Upper lobe of right lung (tissue), 1 donor: ENCODE measurements around the gene CAPZB. TPM values are rescaled to one million over a fixed set of nuclear protein-coding genes. Genes with fewer than 3 reads are reported as not detected.

Experiments used
- ATAC-seq: fragments of 200-7000 bp; cut with Tn5 transposase; one replicate; pipeline ENCODE4 v1.9.1; 2020; ENCODE audit warnings: mild to moderate bottlenecking, moderate library complexity
- DNase-seq: peaks from one replicate; pipeline ENCODE4 v3.0.0-alpha.2; 2020
- H3K27ac ChIP-seq: fragments of 200-600 bp; one replicate; pipeline ENCODE4 v1.8.0; 2022
- H3K27me3 ChIP-seq: fragments of 200-600 bp; one replicate; pipeline ENCODE4 v1.8.0; 2022; ENCODE audit warnings: mild to moderate bottlenecking
- H3K36me3 ChIP-seq: fragments of 200-600 bp; one replicate; pipeline ENCODE4 v1.8.0; 2022
- H3K4me1 ChIP-seq: fragments of 200-600 bp; one replicate; pipeline ENCODE4 v1.8.0; 2022
- H3K4me3 ChIP-seq: fragments of 200-600 bp; one replicate; pipeline ENCODE4 v1.8.0; 2022; ENCODE audit warnings: mild to moderate bottlenecking
- H3K9me3 ChIP-seq: fragments of 200-600 bp; one replicate; pipeline ENCODE4 v1.8.0; 2022
- intact Hi-C: fragments of 100-400 bp; cut with DNase I; formaldehyde crosslinking; loops from one replicate; pipeline ENCODE4 v1.11.0; 2022
- total RNA-seq: library from RNA; stranded (reverse); fragmentation: NEBNext Ultra II Directional; extraction: Animal tissue kit (Norgen Biotek cat#: 25700); gene quantifications from one replicate; pipeline ENCODE4 v1.2.1, GENCODE V29; 2021
- TF ChIP-seq, protein P1 (sequence below): fragments of 200-600 bp; IDR thresholded peaks from one replicate; pipeline ENCODE4 v1.8.0; 2022; ENCODE audit warnings: antibody characterized with exemption
- donor health status: DM: no; HTN: yes; CAD: no; lungs with severe emphysema.

CAPZB gene
- total RNA-seq, 1 donor from 2014 or later = 237 TPM

GRCh38 chr1:19475296-19475695 is 10.0 kb downstream of the CAPZB start:
- Histone ChIP-seq H3K4me1 (peaks cover 61% of the 10 kb centered on the region), H3K36me3 (peaks cover 7% of the 10 kb centered on the region), H3K9me3 (no peaks in the 10 kb centered on the region), H3K27me3 (no peaks in the 10 kb centered on the region), H3K4me3 (no peak overlapping the region), H3K27ac (peak overlapping the region; percentile 77)
- intact Hi-C loops = no loop called here
- no peak for DNase-seq
- TF ChIP-seq, protein P1, sequence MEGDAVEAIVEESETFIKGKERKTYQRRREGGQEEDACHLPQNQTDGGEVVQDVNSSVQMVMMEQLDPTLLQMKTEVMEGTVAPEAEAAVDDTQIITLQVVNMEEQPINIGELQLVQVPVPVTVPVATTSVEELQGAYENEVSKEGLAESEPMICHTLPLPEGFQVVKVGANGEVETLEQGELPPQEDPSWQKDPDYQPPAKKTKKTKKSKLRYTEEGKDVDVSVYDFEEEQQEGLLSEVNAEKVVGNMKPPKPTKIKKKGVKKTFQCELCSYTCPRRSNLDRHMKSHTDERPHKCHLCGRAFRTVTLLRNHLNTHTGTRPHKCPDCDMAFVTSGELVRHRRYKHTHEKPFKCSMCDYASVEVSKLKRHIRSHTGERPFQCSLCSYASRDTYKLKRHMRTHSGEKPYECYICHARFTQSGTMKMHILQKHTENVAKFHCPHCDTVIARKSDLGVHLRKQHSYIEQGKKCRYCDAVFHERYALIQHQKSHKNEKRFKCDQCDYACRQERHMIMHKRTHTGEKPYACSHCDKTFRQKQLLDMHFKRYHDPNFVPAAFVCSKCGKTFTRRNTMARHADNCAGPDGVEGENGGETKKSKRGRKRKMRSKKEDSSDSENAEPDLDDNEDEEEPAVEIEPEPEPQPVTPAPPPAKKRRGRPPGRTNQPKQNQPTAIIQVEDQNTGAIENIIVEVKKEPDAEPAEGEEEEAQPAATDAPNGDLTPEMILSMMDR = no peak
- no peak for ATAC-seq

GRCh38 chr1:19472174-19472573 is 13.2 kb downstream of the CAPZB start:
- H3K36me3 ChIP-seq = peaks cover 7% of the 10 kb centered on the region
- H3K27ac ChIP-seq = no peak overlapping the region
- no peak for ATAC-seq
- H3K27me3 ChIP-seq = no peaks in the 10 kb centered on the region
- intact Hi-C loops = no loop called here
- no peak overlapping the region for H3K4me3 ChIP-seq
- H3K4me1 ChIP-seq = peaks cover 59% of the 10 kb centered on the region
- TF ChIP-seq, protein P1 = no peak
- no peaks in the 10 kb centered on the region for H3K9me3 ChIP-seq
- DNase-seq = no peak

- H3K4me3 ChIP-seq = no peak overlapping the region
- no peaks in the 10 kb centered on the region for H3K9me3 ChIP-seq
- DNase-seq = no peak
- ATAC-seq = no peak
- intact Hi-C loops = no loop called here
- H3K27me3 ChIP-seq = no peaks in the 10 kb centered on the region
- TF ChIP-seq, protein P1 = no peak
- peaks cover 55% of the 10 kb centered on the region for H3K4me1 ChIP-seq
- peaks cover 7% of the 10 kb centered on the region for H3K36me3 ChIP-seq
- H3K27ac ChIP-seq = peak overlapping the region; percentile 73
These were observed 16.3 kb downstream of the CAPZB start for GRCh38 chr1:19469004-19469403.

GRCh38 chr1:19468397-19468956 is 16.9 kb downstream of the CAPZB start:
- no peaks in the 10 kb centered on the region for H3K27me3 ChIP-seq
- H3K27ac ChIP-seq = peak overlapping the region; percentile 73
- peaks cover 56% of the 10 kb centered on the region for H3K4me1 ChIP-seq
- TF ChIP-seq, protein P1 = no peak
- DNase-seq (peak; percentile 77), ATAC-seq (peak; percentile 81)
- H3K36me3 ChIP-seq = peaks cover 7% of the 10 kb centered on the region
- H3K4me3 ChIP-seq = no peak overlapping the region
- intact Hi-C loops = no loop called here
- no peaks in the 10 kb centered on the region for H3K9me3 ChIP-seq

DNA sequence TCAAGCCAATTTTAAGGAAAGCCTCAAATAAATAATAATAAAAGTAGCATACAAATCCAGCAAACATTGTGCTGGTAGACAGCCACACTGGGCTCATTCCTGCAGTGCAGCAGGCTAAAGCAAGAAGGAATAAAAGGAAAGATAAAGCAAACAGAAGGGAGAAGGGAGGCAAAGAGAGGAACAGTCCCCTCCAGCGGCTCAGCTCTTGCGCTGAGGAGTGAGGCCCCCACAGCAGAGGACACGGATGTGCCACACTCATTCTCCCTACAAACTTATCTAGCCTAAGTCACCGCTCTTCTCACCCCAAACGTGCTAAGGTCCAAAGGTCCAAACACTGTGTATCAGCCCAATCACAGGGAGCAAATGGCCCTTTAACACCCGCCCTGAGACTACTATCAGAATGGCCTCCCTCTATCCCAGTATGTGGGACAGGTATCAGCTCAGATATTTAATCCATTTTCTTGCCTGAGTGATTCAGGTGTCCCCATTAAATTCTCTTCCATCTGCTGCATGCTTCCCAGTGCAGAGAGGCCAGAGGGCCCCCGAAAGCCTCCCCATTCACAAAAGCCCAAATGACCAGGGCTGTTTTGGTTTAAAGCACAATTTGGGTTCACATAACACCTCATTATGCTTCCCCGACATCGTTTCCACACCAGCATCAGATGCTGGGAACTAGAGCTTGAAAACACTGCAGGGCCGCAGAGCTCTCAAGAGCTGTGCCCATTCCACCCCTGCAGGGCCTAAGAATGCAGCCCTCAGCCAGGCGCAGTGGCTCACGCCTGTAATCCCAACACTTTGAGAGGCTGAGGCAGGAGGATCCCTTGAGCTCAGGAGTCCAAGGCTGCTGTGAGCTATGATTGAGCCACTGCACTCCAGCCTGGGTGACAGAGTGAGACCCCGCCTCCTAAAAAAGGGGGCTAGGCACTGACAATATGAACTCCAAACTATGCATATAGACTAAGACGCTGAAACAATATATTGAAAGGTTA is 17.8 kb downstream of the CAPZB start:
- H3K4me1 ChIP-seq = peaks cover 66% of the 10 kb centered on the region
- ATAC-seq (no peak), DNase-seq (no peak)
- peaks cover 7% of the 10 kb centered on the region for H3K36me3 ChIP-seq
- TF ChIP-seq, protein P1 = no peak
- no peaks in the 10 kb centered on the region for H3K9me3 ChIP-seq
- intact Hi-C loops = no loop called here
- H3K4me3 ChIP-seq = no peak overlapping the region
- no peaks in the 10 kb centered on the region for H3K27me3 ChIP-seq
- H3K27ac ChIP-seq = no peak overlapping the region
